ENCODE measurements around the gene VKORC1. TPM values are rescaled to one million over a fixed set of nuclear protein-coding genes. Genes with fewer than 3 reads are reported as not detected.

The VKORC1 gene
- total RNA-seq, 4 donors from 2014 or later, result 93.6 to 119 (median 107) TPM

- Histone ChIP-seq H3K9me3 (no peaks in the 10 kb centered on the region), H3K4me1 (peaks cover 0 to 20% (median 8%) of the 10 kb centered on the region in 3 donors), H3K27ac (no peak overlapping the region), H3K36me3 (peaks cover 0 to 54% of the 10 kb centered on the region in 2 donors), H3K27me3 (no peaks in the 10 kb centered on the region), H3K4me3 (no peak overlapping the region)
- WGBS, 2 donors (ENCODE audit: low coverage in 1 of 2), result 85 to 88% methylated on average over 4 to 5 of the region's 54 CpGs
- ATAC-seq, result no peak
- TF ChIP-seq POLR2AphosphoS5 (IDR thresholded peaks at IDR 0.05), result no peak
- no peak for TF ChIP-seq EP300 (IDR thresholded peaks at IDR 0.05)
- no peak for TF ChIP-seq POLR2A (IDR thresholded peaks at IDR 0.05)
- TF ChIP-seq CTCF (IDR thresholded peaks at IDR 0.05), result no peak
Measured at GRCh38 chr16:31061813-31062440, 32.7 kb downstream of the VKORC1 start.

GRCh38 chr16:31061126-31061812 lies 33.3 kb downstream of the VKORC1 start:
- H3K4me3 ChIP-seq, result no peak overlapping the region
- H3K4me1 ChIP-seq, result peaks cover 0 to 20% (median 8%) of the 10 kb centered on the region in 3 donors
- TF ChIP-seq POLR2AphosphoS5 (IDR thresholded peaks at IDR 0.05), result no peak
- TF ChIP-seq EP300 (IDR thresholded peaks at IDR 0.05), result no peak
- TF ChIP-seq POLR2A (IDR thresholded peaks at IDR 0.05), result no peak
- no peak for TF ChIP-seq CTCF (IDR thresholded peaks at IDR 0.05)
- ATAC-seq, result no peak
- H3K36me3 ChIP-seq, result peaks cover 0 to 54% of the 10 kb centered on the region in 2 donors
- no peak overlapping the region for H3K27ac ChIP-seq
- no peaks in the 10 kb centered on the region for H3K9me3 ChIP-seq
- no peaks in the 10 kb centered on the region for H3K27me3 ChIP-seq
- 89% methylated on average over 8 of the region's 42 CpGs; no CpG with 5 or more reads in 1 of the 2 donors for WGBS, 2 donors (ENCODE audit: low coverage in 1 of 2)

GRCh38 chr16:31055613-31056012 lies 39.0 kb downstream of the VKORC1 start:
- Histone ChIP-seq H3K27ac (no peak overlapping the region), H3K36me3 (peaks cover 0 to 18% of the 10 kb centered on the region in 2 donors), H3K9me3 (no peaks in the 10 kb centered on the region), H3K27me3 (no peaks in the 10 kb centered on the region), H3K4me1 (no peaks in the 10 kb centered on the region), H3K4me3 (no peak overlapping the region)
- WGBS, 2 donors (ENCODE audit: low coverage in 1 of 2), result 74 to 78% methylated on average over 3 to 4 of the region's 4 CpGs
- TF ChIP-seq POLR2AphosphoS5 (IDR thresholded peaks at IDR 0.05) (no peak), EP300 (IDR thresholded peaks at IDR 0.05) (no peak), CTCF (IDR thresholded peaks at IDR 0.05) (no peak), POLR2A (IDR thresholded peaks at IDR 0.05) (no peak)
- ATAC-seq, result no peak

- no peaks in the 10 kb centered on the region for H3K27me3 ChIP-seq
- TF ChIP-seq EP300 (IDR thresholded peaks at IDR 0.05), result no peak
- TF ChIP-seq POLR2A (IDR thresholded peaks at IDR 0.05), result no peak
- TF ChIP-seq POLR2AphosphoS5 (IDR thresholded peaks at IDR 0.05), result no peak
- TF ChIP-seq CTCF (IDR thresholded peaks at IDR 0.05), result no peak
- WGBS, 2 donors (ENCODE audit: low coverage in 1 of 2), result 40 to 83% methylated on average over 2 of the region's 2 CpGs
- no peaks in the 10 kb centered on the region for H3K9me3 ChIP-seq
- no peak overlapping the region for H3K27ac ChIP-seq
- H3K4me3 ChIP-seq, result no peak overlapping the region
- peak; percentile 80 for ATAC-seq
- no peaks in the 10 kb centered on the region for H3K4me1 ChIP-seq
- H3K36me3 ChIP-seq, result no peaks in the 10 kb centered on the region
Measured at GRCh38 chr16:31052114-31052513, 42.5 kb downstream of the VKORC1 start.
